ENCODE results near the gene SLC35G6. TPM values are rescaled to one million over a fixed set of nuclear protein-coding genes. Genes with fewer than 3 reads are reported as not detected.

Gene SLC35G6
- total RNA-seq, 4 donors from 2014 or later: not detected

DNA sequence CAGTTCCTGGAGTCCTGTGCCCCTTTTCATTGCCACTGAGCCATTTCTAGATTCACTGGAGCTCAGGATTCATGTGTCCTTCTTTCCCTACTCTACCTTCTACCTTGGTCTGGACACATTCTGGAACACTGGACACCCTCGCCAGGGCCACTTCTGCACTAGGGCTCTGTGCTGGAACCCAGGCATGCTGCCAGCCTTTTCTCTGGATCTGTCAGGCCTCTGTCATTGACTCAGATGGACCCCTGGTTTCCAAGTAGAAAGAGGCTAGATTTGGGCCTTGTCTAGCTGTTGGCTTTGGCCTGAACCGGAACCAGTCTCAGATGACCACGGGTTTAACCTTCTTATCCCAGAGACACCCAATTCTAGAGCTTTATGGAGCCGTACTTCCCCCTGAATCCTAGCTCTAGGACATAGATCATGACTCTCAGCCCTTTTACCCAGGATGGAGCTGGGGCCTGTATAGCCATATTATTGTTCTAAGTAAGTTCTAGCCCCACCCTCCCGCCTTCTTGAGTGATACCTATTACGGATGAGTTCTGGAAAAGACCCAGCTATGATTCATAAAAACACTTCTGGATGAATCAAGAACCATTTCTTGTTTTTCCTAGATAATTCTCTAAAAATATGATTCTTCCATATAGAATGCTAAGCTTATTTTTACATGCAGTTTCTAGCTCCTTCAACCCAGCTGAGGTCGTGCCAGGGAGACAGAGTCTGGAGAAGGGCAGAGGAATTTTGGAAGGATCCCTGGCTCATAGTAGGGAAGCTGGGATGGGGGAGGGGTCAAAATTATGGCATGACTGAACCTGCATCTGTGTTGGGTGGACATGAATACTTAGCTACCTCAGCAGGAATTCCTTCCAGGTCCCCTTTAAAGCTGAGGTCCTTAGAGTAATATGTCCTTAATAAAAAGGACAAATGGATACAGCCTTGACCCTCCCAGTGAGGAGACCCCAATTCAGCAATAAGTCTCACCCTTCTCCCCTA lies 37.5 kb upstream of the SLC35G6 start:
- TF ChIP-seq, protein P1, sequence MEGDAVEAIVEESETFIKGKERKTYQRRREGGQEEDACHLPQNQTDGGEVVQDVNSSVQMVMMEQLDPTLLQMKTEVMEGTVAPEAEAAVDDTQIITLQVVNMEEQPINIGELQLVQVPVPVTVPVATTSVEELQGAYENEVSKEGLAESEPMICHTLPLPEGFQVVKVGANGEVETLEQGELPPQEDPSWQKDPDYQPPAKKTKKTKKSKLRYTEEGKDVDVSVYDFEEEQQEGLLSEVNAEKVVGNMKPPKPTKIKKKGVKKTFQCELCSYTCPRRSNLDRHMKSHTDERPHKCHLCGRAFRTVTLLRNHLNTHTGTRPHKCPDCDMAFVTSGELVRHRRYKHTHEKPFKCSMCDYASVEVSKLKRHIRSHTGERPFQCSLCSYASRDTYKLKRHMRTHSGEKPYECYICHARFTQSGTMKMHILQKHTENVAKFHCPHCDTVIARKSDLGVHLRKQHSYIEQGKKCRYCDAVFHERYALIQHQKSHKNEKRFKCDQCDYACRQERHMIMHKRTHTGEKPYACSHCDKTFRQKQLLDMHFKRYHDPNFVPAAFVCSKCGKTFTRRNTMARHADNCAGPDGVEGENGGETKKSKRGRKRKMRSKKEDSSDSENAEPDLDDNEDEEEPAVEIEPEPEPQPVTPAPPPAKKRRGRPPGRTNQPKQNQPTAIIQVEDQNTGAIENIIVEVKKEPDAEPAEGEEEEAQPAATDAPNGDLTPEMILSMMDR (IDR thresholded peaks at IDR 0.05): no peak
- no peak for ATAC-seq (ENCODE audit: low FRiP score)
- no peak for DNase-seq (ENCODE audit: low spot score)

DNA sequence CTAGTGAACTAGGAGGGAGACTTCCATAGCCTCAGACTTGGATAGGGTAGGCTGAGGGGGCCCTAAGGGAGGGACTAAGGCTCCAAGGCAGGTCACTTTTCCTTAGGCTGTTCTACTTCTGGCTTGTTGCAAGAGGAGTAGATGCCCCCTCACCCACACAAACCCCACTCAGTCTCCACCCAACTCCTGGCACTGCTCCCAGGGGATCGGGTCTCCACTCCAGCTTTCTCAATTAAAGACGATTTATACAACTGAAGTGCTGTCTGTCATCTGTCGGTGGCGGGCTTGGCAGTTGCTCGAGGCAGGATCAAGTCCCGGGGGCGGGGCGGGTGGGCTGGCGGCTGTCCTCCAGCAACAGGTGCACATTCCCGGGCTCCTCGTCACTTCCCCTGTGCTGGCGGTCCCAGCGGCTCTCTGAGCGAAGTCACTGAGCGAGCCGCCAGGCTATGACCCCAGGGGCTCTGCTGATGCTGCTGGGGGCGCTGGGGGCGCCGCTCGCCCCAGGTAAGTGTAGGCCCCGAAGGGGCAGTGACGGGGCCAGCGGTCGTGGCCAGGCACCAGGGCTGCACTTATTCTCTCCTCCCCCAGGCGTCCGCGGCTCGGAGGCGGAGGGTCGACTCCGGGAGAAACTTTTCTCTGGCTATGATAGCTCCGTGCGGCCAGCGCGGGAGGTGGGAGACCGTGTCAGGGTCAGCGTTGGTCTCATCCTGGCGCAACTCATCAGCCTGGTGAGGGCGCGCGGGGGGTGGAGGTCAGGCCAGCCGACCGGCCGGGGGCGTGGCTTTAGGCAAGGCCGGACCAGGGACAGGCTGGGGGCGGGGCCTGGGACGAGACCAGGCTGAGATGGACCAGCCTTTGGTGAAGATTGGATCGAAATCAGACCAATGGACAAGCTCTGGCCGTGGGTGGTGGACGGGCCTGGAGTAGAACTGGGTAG lies 36.3 kb upstream of the SLC35G6 start, which contains the start of gene CHRNB1:
TSS of gene CHRNB1 (plus strand) at position 380 of the 937 bp plus-strand sequence. CDS start at position 447, 67 bp downstream.
- ATAC-seq (ENCODE audit: low FRiP score) (peak; percentile 88), DNase-seq (ENCODE audit: low spot score) (peak; percentile 67)

GRCh38 chr17:7445619-7445968 lies 35.7 kb upstream of the SLC35G6 start:
- TF ChIP-seq, protein P1 (IDR thresholded peaks at IDR 0.05): no peak
- ATAC-seq (ENCODE audit: low FRiP score): peak; percentile 66

More for the DNA sequence above, 36.3 kb upstream of the SLC35G6 start, which contains the start of gene CHRNB1:
- TF ChIP-seq, protein P1 (IDR thresholded peaks at IDR 0.05): no peak

GRCh38 chr17:7448461-7448860 lies 32.8 kb upstream of the SLC35G6 start:
- ATAC-seq (ENCODE audit: low FRiP score): no peak
- no peak for DNase-seq (ENCODE audit: low spot score)
- TF ChIP-seq, protein P1 (IDR thresholded peaks at IDR 0.05): no peak

More at GRCh38 chr17:7445619-7445968, 35.7 kb upstream of the SLC35G6 start:
- DNase-seq (ENCODE audit: low spot score): no peak

GRCh38 chr17:7459961-7460545 lies 21.2 kb upstream of the SLC35G6 start:
- ATAC-seq (ENCODE audit: low FRiP score) (no peak), DNase-seq (ENCODE audit: low spot score) (no peak)
- TF ChIP-seq, protein P1 (IDR thresholded peaks at IDR 0.05): no peak

- DNase-seq (ENCODE audit: low spot score) (no peak), ATAC-seq (ENCODE audit: low FRiP score) (no peak)
- TF ChIP-seq, protein P1 (IDR thresholded peaks at IDR 0.05): no peak
These were observed 20.2 kb upstream of the SLC35G6 start for GRCh38 chr17:7460850-7461660.

All from omental fat pad (tissue), 4 donors.